ENCODE results near the gene EMCN.
"Not testable (repeated sequence)": the region's sequence is repeated elsewhere in the genome, so short reads cannot be mapped to it uniquely, and the experiment has no call there.

The EMCN gene

GRCh38 chr4:100489305-100489704 lies 28.5 kb downstream of the EMCN start:
- no peak for DNase-seq

GRCh38 chr4:100486496-100486895 lies 31.3 kb downstream of the EMCN start:
- DNase-seq = no peak

- DNase-seq = no peak
Measured at GRCh38 chr4:100483796-100484195, 34.0 kb downstream of the EMCN start.

GRCh38 chr4:100479971-100480370 lies 37.9 kb downstream of the EMCN start:
- DNase-seq = no peak

GRCh38 chr4:100469555-100469954 lies 48.3 kb downstream of the EMCN start:
- no peak for DNase-seq

- no peak for DNase-seq
Measured at GRCh38 chr4:100466501-100466900, 51.3 kb downstream of the EMCN start.

GRCh38 chr4:100461807-100462605 lies 55.8 kb downstream of the EMCN start:
- DNase-seq = no peak

GRCh38 chr4:100450449-100450848 lies 67.4 kb downstream of the EMCN start:
- DNase-seq = no peak

- DNase-seq = no peak
Measured at GRCh38 chr4:100431416-100431815, 86.4 kb downstream of the EMCN start.

- no peak for DNase-seq
Measured at GRCh38 chr4:100430451-100430850, 87.4 kb downstream of the EMCN start.

GRCh38 chr4:100429616-100430015 lies 88.2 kb downstream of the EMCN start:
- DNase-seq = no peak

- no peak for DNase-seq
Measured at GRCh38 chr4:100428051-100428450, 89.8 kb downstream of the EMCN start.

- DNase-seq = no peak
Measured at GRCh38 chr4:100424376-100424775, 93.4 kb downstream of the EMCN start.

GRCh38 chr4:100422894-100423293 lies 94.9 kb downstream of the EMCN start:
- DNase-seq = no peak

- no peak for DNase-seq
Measured at GRCh38 chr4:100421361-100421978, 96.4 kb downstream of the EMCN start.

GRCh38 chr4:100420571-100420970 lies 97.3 kb downstream of the EMCN start:
- DNase-seq = no peak

- no peak for DNase-seq
Measured at GRCh38 chr4:100417565-100417964, 100.3 kb downstream of the EMCN start.

- no peak for DNase-seq
Measured at GRCh38 chr4:100414016-100414790, 103.6 kb downstream of the EMCN start.

GRCh38 chr4:100391863-100392262 lies 126.0 kb downstream of the EMCN start:
- DNase-seq = no peak

GRCh38 chr4:100391086-100391485 lies 126.7 kb downstream of the EMCN start:
- DNase-seq = no peak

- DNase-seq = no peak
Measured at GRCh38 chr4:100386270-100386669, 131.6 kb downstream of the EMCN start.

- DNase-seq = not testable (repeated sequence)
Measured at GRCh38 chr4:100380401-100380800, 137.4 kb downstream of the EMCN start.

GRCh38 chr4:100379583-100380105 lies 138.2 kb downstream of the EMCN start:
- DNase-seq = no peak

- DNase-seq = no peak
Measured at GRCh38 chr4:100372432-100372831, 145.4 kb downstream of the EMCN start.

Measured in NK-92 treated with Interleukin-12 subunit alpha and Interleukin-12 subunit beta, amount 100 ng/mL, for 24 hours (cell line).